GM19240 (cell line): Measurements from ENCODE around the gene ASB8.
"Not testable (repeated sequence)": the region's sequence is repeated elsewhere in the genome, so short reads cannot be mapped to it uniquely, and the experiment has no call there.

Experiments used
- DNase-seq: peaks from one replicate; pipeline ENCODE4 v3.0.0; 2011; ENCODE audit warnings: low spot score; ENCODE audit not compliant: insufficient read length

The ASB8 gene

DNA sequence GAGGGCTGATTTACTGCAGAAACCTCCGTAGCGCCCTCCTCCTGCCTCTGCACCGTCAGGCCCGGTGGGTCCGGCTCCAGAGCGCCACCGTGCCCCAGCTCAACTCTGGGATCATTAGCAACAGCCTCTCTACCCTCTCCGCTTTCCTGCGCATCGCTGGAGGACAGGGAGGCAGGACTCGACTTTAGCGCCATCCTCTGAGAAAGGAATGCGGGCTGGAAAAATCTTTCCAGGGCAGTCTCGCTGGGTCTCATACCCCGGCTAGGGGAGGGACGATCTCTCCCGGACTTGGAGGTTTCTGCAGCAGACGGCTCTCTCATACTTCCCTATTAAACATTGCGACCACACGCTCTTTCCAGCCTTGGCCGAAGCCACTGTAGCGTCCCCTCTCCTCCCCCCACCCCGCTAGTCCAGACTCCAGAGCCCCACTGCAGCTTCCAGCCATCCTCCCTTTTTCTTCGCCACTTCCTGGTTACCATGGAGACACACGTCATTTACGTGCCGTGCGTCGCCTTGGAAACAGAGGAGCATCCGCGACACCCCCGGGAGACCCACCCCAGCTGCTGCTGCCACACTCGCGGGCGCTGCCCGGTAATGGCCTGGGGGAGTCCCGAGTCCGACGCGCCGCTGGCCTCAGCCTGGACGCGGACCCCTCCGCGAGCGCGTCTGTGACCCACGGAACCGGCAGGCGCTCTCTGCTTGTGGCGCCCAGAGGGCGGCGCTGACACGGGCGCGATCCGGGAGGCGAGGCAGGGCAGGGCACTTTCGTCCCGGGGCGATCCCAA is 26.0 kb upstream of the ASB8 start, which contains the start of gene CCDC184:
CCDC184 (plus strand) TSS at position 554 of the 785 bp plus-strand sequence. CDS start 479 bp downstream, outside the sequence.
- peak; percentile 36 for DNase-seq

DNA sequence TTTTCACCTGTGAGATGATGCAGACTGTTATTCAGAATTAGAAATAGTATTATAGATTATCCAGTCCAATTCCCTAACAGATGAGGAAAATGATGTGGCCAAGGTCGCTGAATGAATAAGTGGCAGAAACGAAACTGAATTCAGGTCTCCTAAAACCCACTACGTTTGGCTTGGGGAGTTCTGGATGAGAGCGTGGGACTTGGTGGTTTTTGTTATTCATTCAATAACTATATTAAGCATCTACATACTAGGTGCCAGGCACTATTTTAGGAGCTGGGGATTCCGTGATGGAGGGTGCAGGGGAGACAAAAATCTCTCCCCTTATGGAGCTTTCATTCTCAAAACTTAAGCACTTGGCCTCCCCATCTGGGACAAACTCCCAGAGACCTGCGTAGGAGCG is 25.3 kb upstream of the ASB8 start:
- DNase-seq = no peak

DNA sequence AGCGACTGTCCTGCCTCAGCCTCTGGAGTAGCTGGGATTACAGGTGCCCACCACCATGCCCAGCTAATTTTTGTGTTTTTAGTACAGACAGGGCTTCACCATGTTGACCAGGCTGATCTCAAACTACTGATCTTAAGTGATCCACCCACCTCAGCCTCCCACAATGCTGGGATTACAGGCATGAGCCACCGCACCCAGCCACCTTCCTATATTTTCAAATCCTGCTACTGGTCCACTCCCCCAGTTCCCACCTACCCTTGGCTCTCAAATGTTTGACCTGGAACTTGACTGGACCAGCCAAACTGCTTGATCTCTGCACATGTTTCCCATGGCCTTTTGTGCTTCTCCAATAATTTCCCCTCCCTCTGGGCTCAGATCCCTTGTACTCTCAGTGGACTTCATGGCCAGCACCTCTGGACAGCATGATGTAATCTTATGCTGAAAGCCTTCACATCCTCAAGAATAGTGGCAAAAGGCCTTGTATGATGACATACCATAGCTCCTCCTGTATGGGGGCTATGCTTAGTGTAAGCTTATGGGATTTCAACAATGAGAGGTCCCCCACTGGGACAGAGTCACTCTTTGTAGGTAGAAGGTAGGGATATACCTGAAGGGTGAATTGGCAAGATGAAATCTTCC is 23.7 kb upstream of the ASB8 start:
- no peak for DNase-seq

GRCh38 chr12:48180424-48180823 is 23.1 kb upstream of the ASB8 start:
- no peak for DNase-seq

DNA sequence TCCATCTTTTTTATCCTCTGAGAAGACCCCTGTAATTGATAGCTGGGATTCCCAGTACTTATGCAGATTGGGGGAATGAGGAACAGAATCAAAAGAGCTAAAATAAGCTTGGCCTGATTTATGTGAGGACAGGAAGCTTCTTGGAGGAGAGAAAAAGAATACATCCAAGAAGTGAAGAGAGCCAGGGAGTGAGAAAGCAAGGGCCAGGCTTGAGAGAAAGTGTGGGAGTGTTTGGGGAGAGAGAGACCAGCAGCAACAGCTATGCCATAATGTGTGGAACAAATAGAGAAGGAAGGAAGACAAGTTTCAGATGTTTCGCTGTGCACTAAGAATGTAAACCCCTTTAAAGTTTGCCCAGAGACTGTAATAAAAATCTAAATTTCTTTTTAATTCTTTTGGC is 22.2 kb upstream of the ASB8 start:
- no peak for DNase-seq

DNA sequence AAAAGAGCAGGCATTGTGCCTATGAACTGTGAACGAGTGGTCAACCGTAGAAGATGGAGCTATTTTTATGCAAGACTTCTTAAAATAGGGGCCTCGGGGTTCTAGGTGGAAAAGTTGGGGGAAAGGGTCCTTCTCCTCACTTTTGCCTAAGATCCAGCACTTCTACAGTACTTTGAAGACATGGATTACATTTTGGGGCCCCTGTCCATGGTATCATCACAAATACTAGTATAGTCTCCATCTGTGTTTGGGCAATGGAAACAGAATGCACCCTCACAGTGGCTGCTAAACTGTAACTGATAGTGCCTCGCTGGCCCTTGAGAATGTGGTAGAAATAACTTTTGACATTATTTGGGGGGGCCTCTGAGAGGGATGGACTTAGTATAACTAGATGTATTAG is 20.7 kb upstream of the ASB8 start:
- no peak for DNase-seq

DNA sequence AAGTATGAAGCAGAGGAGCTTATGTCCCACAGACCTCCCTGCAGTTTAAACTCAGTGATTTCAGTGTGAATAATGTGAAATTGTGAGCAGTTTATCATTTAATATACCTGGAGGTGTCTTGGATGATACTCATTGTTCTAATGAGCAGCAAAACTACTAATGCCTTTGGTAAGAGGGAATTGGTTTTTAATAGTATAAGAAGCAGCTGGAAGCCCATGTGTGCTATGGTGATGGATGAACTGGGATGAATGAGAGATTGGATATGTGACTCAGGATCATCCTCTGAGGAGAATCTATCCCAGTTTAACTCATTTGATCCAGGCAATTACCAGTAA is 19.1 kb upstream of the ASB8 start:
- DNase-seq = no peak

DNA sequence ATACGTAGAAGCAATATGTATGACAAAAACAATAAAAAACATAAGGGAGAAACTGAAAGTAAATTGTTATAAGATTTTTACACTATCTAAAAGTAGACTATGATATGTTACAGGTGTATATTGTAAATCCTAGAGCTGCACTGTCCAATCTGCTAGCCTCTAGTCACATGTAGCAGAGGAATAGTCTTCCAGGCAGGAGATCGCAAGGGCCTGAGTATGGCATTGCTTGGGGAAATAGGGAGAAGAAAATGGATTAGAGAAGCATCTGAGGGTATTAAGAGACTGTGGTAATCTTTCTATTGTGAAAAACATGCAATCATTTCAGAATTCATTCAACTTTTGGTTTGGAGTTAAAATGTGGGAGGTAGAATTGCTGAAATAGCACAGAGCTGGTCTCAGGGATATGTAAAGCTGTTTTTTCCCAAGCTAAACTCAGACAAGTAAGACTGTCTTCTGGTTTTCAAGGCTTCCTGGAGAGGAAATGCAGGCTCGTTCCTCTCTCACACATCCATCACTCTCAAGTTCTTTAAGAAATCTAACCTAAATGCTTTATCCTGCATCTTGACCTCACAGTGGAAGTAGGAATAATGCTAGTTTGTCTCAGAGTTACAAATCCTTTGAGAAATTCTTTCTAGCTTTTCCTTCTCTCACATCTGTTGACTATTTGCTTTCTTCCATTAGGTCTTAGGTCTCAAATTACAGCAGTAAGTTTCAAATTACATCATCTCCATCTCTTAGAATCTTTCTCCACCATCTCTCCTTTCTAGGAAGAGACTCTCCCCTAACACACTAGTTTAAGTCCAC is 18.5 kb upstream of the ASB8 start:
- DNase-seq = no peak

DNA sequence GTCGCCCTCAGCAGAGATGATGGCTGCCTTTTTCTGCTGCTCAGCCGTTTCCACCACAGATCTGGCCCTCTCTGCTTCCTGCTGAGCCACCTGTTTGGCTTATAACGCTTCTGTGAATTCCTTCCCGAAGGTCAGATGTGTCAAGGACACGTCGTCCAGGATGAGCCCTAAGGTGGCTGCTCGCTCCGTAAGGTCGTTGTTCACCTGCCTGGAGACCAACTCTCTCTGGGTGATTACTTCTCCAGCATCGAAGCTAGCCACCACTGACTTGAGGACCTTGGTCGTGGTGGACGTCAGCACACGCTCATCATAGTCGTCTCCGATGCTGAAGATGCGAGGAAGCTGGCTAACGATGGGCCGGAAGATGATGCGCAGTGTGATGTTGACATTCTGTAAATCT is 11.7 kb upstream of the ASB8 start:
- no peak for DNase-seq

GRCh38 chr12:48165089-48165981 is 8.0 kb upstream of the ASB8 start:
- DNase-seq = no peak

- DNase-seq = no peak
Observed at GRCh38 chr12:48164451-48164850, 7.1 kb upstream of the ASB8 start.

- DNase-seq = no peak
Observed at GRCh38 chr12:48163150-48163747, 5.9 kb upstream of the ASB8 start.

GRCh38 chr12:48160807-48161206 is 3.5 kb upstream of the ASB8 start:
- DNase-seq = no peak

- no peak for DNase-seq
Observed at GRCh38 chr12:48160046-48160445, 2.7 kb upstream of the ASB8 start.

- DNase-seq = no peak
Observed at GRCh38 chr12:48157889-48158370, 615 bp upstream of the ASB8 start.

DNA sequence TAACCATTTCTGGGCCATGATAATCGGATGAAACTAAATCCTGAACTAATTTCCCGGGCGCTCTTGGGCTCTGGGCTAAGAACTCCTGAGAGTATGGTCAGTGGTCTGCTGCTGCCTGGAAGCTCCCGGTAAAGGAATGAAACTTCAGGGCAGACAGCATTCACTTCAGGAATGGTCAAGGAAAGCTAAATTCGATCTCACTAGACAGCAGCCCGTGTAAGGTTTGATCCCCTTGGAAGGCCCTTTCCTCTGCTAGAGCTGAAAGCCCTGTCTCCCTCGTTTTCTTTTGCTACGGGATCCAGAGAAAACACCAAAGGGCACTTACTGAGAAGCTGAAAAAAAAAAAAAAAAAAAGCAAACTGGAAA is 680 bp downstream of the ASB8 start:
- no peak for DNase-seq

DNA sequence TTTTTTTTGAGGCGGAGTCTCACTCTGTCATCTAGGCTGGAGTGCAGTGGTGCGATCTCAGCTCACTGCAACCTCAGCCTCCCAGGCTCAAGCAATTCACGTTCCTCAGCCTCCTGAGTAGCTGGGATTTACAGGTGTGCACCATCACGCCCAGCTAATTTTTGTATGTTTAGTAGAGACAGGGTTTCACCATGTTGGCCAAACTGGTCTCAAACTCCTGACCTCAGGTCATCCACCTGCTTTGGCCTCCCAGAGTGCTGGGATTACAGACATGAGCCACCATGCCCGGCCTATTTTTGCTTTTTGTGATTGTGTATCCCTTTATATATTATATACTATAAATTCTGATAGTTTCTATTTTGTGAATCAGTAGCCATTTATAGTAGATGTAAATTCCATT is 1.5 kb downstream of the ASB8 start:
- not testable (repeated sequence) for DNase-seq

DNA sequence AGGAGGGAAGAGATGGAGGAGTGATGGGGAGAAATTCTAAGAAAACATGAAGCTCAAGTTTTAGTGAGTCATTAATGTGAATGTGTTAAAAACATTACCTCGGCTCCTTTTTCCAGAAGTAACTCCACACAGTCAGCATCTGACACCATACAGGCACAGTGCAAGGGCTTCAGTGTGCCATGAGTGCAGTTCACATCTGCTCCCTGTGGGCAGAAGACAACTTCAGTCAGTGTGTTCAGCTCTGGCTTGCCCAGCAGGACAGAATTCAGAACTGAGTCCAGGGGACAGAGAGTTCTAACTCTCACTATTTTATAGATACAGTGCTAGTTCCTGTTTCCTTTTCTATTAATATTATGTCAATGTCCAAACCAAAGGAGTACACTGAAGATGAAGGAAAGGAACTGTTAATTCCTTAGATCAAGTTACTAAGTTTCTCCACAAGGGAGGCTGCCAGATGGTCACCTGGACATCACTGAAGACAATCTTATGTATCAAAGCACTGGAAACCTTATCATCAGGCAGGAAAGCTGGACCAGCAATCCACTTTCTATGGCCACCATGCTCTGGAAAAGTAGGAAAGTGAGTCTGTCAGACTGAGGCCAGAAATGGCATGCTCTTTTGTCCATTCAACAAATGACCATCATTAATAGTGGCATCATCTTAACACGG is 6.1 kb downstream of the ASB8 start:
- no peak for DNase-seq

- no peak for DNase-seq
Observed at GRCh38 chr12:48145981-48146380, 11.3 kb downstream of the ASB8 start.

GRCh38 chr12:48143898-48144297 is 13.4 kb downstream of the ASB8 start:
- no peak for DNase-seq
